HG02943 (cell line): ENCODE data around the gene INSC.
A peak's percentile ranks its signal among the peaks of the same experiment; 100 is the strongest.

Experiments
- ATAC-seq: cut with Tn5 transposase; IDR thresholded peaks from one replicate; pipeline ENCODE4 v1.9.1; 2021; ENCODE audit warnings: mild to moderate bottlenecking, low read depth, moderate library complexity; ENCODE audit not compliant: unreplicated experiment

INSC gene

DNA sequence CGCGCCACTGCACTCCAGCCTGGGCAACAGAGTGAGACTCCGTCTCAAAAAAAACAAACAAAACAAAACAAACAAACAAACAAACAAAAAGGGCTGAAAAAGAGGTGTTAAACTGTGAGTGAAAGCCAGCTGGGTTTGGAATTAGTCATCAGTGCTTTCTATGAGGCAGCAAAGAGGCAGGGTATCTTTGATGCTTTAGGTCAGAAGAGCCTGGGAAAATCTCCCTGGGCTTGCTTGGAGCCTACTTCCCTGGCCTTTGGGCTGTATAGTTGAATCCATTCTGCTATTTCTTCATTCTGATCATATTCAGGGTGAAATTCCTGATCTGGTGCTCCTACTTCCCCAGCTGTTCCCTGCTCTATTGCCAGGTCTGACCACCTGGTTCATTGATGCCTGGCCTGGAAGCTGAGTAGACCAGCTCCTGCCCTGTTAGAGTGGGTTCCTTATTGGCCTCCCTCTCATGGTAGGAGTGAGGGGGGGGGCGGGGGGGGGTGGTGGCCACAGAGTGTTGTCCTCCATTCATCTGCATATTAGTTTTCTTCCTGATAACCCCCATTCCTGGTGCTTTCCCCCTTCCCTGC is 65.6 kb downstream of the INSC start:
- ATAC-seq = no peak

DNA sequence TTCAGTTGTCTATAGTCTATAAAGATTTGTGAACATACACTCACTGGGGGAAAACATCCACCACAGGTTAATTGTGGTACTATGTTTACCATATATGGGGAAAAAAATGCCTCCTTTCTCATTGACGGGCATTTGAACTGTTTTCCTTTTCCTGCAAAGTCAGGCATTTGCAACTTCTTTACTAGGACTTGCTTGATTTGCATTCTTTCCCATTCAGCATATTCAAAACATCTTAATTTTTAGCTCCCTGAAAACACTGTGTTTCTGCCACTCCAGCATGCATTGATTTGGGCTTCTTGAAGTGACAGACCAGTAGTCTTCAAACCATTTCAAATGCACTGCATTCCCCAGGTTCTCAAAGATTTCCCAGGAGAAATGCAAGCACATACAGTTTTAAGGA is 67.6 kb downstream of the INSC start:
- ATAC-seq = no peak

DNA sequence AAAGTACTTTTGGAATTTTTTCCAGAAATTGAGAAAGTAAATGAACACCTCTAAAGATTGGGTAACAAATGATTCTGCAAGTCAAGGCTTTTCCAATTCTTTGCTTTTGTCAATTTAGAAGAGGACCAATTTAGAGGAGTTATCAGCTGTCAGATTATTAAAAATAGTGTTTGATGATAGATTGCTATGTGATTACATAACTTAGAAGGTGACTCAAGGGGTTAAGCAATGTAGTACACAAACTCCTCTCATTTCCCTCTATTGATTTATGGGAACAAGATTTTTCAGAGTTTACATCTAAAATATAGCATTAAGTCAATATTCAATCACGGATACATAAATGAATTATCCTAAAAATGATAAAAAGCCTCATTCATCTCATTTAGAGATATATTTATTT is 70.3 kb downstream of the INSC start:
- no peak for ATAC-seq

DNA sequence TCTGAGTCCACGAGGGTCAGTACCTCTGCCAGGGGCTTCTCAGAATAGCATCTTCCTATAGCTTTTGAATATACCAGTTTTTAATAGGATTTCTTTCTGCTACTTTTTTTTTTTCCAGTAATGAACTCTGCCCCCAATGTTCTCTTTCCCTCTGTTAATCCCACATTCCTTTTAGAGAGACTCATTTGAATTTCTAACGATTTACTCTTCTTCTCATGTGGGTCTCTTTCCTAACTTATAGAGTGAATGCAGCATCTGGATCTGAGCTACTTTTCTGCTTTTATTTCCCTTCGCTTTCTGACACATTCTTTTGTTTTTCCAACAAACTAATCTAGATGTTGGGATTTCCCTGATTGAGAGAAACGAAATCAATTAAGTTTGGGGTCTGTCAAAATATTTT is 71.4 kb downstream of the INSC start:
- ATAC-seq = no peak

DNA sequence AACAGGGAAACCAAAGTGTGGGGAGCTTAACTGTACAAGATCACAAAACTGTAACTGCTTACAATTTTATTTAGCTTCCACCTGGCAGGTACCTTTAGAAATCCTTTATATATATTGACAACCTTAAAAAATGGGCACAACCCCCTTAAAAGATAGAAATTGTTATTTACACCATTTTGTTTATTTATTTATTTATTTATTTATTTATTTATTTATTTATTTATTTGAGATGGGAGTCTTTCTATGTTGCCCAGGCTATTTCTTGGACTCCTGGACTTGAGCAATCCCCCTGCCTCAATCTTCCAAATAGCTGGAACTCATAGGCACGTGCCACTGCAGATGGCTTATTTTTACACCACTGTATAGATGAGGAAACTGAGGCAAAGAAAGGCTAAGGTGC is 74.5 kb downstream of the INSC start:
- no peak for ATAC-seq

DNA sequence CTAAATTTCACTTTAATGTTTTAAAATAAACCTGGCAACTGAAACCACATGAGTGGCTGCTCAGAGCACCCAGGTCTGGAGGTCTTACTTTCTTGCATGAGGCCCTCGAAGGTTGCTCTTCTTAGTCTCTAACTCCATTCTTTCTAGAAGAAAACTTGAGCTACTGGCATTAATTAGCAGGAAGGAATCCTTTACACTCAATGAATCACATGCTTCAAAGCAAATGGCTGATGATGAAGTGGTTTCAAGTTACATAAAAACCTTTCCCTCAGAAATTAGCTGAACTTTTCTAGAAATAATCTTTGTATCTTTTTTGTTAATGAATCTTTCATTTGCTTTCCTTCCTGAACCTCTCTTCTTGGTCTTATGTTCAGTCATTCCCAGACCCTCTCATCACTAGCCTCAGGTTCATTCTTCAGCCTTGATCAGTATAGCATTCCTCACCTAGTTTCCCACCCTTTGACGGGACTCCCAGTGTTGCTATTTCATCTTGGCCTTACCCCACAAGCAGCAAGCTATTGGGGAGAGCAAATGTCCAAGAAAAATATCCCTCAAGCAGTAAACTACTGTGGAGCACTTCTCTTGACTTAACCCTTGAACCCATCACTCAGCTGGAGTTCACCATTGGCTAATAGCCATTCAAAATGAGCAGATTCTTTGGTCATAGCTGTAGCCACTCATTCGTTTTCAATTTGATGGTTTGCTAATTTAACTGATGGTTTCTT is 75.1 kb downstream of the INSC start:
- no peak for ATAC-seq

DNA sequence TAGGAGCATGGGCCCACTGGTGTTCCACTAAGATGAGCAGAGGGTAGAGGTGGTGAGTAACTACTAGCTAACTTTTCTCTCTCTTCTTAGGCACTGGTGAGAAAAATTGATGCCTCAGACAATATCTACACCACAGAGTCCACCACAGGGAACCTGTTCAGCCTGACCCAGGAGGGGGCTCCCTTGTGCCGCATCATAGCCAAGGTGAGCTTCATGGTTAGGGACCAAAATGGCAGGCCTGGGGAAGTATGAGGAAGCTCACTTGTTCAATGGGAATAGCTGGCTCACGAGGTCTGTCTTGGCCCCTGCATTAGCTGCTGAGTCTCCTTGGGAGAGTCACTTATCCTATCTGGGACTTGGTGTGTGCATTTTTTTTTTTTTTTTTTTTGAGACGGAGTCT is 75.9 kb downstream of the INSC start:
- ATAC-seq = no peak

DNA sequence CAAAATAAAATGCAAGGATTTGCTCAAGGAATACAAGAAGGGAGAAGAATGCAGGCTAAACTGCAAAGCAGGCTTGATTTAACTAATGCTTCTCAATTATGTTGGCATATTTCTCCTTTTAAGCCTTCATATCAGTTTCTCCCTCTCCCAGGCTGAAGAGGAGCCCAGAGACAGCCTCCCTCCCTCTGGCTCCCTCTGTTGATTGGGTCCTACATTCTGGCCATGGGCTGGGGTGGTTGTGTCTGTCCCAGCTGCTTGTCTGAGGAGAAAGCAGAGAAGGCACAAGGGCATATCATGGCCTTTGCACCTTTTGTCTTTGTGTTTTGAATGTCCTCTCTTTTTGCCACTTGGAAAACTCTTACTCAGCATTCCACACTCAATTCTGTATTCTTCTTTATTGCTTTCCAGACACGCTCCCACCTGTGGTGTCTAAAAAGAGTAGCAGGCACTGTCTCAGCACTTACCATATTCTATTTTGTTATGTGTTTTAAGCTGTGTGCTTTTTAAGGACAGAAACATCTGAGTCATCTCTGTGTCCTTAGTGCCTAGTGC is 77.4 kb downstream of the INSC start:
- ATAC-seq = no peak

DNA sequence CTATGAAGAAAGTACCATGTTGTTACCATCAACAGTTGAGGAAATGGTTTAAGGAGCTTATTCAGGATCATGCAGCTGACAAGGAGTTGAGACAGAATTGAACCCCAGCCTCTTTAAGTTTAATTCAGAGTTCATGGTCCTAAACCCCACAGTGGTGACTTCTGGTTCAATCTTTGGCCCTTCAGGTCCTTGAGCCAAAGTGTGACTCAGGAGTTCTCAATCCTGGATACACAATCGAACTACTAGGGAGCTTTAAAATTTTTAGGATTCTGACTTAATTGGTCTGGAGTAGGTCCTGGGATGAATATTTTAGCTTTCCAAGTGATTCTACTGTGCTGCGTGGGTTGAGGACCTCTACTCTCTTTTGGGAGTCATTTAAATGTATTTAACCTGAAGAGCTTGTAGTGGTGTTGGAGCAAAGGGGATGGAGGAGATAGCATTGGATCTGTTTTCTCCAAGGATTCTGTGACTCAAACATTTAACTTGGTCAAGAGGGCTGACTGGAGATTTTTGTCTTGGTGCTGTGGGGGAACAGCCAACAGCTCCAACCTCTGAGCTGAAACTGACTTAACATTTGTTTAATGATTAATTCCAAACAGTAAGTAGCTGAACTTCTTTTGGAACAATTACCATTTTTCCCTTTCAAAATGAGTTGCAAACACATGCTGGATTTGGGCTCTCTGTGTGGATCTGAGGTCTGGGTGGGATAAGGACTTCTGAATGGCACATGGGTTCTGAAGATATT is 80.1 kb downstream of the INSC start:
- no peak for ATAC-seq

DNA sequence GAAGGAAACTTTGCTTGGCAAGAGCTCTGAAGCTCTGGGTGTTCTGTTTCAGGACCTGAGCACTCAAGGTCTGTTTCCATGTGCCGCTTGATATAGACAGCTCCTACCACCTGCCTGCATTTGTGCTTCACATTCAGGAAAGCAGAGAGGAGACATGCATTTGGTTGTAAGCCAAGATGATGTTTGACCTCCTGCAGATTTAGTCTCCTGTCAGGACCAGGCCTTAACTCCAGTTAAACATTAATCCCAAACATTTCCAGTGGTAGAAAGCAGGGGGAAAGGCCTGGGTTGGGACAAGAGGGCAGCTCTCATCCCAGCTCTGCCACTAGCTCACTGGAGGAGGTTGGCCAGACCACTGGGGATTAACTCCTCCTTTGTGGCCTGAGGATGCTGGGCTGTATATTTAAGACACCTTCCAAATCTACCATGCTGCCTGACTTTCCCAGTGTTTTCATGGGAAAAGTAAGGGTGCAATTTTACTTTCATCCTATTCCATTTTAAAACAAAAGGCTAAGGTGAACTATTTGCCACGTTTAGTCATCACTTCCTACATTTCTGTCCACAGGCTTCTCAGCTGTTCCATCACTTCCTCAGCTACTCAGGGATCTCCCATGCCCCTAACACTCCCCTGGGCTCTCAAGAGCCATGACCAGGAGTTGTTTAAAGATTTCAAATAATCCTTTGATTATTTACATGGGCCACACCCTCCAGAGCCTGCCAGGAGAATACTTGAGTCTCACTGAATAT is 80.9 kb downstream of the INSC start:
- ATAC-seq = no peak

DNA sequence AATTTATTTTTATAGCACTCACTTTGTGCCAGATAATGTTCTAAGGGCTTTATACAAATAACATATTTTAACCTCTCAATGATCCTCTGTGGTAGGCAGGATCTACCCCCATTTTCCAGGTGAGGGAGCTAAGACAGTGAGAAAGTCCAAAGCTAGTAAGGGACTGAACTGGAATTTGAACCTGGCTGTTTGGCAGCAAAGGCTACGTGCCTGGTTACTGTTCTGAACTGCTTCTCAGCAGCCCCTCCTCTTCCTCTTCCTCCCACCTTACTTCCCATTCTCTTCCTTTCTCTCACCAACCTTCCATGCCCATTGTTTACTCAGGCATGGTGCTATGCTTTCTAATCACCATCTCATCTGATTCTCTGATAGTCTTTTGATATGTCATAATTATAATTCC is 82.0 kb downstream of the INSC start:
- no peak for ATAC-seq

DNA sequence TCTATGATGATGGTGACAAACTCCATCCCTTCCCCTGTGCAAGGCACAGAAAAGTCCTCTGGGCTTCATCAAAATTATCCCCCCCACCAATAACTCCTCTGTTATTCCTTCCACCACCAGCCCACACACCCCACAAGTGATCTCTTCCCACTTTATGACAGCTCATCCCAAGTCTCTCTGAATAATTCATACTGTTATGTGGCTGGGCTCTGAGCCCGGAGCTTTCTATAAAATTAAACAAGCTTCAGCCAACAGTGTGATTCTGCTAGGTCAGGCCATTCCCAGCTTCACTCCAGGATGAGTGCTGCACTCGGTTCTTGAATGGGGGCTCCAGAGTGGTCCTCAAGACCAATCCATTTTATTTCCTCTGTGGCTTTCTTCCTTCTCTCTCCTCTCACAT is 83.0 kb downstream of the INSC start:
- ATAC-seq = no peak

DNA sequence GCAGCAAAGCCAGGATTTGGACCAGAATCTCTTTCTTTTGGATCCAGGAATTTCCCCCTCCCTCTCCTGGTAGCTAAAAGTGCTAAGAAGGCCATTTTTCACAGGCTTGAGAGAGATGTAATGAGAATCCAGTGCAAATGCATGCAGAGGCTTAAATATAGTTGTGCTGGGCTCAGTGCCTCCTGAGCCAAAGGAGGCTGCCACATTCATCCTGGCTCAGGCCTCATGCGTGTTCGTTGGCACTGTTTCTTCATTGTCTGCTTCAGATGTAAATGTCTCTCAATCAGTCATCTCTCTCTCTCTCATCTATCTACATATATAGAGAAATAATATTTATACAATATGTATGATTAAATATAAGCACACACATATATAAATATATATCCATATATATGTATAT is 83.6 kb downstream of the INSC start:
- no peak for ATAC-seq

DNA sequence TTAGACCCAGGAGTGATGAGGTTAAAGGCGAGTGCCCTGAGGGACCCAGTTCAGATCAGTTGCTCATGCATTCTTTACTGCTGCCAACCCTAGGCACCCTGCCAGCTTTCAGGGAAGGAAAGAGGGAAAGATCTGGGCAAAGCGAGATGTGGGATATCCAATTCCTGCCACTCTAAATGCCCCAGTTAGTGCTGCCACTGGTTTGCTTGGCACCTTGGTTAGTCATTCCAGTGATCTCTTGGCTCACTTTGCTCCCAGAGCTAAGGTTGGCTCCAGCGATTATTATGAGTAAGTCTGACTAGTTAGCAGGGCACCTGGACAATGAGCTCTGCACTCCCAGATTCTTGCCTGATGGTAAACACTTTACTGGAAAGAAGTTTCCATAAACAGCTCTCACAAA is 85.0 kb downstream of the INSC start:
- no peak for ATAC-seq

DNA sequence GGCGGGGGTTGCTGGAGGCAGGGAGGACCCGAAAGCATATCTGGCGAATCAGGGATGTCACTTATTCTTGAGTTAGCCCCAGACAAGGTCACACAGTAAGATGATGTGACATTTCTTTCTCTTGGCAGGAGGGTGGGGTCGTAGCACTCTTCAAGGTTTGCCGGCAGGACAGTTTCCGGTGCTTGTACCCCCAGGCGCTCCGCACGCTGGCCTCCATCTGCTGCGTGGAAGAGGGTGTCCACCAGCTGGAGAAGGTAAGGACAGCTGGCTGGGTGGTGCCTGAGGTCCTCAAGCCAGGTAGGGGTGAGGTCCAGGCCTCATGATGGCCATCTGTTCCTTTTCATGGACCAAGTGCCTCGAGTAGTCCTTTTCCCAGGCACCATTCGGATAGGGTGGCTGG is 86.0 kb downstream of the INSC start:
- no peak for ATAC-seq

DNA sequence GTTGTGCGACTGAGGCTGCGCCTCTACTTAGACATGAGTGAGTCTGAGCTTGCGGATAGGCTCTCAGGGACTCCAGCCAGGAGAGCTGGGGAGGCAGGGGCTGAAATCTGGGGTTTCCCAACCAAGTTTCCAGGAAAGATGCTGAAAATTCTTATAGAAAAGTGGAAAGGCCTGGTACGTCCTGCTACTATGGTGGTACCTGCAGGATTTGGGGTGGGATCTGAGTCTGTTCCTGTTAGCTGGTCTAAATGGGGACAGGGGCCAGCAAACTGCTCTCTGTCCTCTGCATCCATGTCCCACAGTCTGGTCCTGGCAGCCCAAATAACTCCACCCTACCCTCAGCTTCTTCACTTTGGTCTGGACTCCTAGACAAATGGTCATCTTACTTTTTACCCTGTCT is 86.9 kb downstream of the INSC start:
- ATAC-seq = no peak

DNA sequence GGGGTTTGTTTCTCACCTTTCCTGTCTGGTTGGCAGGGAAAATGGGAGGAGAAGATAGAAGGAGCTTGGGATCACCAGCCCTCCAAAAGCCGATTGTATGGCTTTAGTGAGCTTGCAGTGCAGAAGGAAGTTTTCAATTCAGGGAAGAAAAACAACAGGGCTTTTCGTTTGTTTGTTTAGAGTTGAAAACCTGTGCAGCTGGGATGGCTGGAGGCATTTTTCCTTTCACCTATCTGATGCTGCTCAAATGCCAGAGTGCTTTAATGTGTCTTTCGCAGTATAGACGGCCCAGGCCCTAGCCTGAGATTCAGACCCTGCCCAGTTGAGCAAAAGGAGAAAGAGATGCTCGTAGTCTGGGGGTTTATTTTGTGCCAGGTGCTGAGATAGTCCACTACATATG is 87.9 kb downstream of the INSC start:
- no peak for ATAC-seq

DNA sequence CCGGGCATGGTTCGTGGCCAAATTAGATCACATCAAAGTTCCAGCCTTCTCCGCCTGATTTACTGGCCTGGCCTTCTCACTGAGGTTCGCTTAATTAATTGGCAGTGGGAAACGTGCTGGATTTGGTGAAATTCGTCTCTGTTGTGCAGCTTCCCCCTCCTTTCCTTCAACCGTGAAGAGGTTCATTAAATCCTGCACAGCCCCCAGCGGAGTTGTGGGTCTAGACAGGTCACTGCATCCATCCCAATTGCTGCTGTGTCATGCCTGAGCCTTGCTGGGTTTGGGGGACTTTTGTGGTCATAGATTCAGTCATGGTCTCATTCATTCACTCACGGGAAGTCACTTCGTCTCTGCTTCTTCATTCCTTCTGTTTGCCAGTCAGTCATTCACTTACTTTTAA is 90.0 kb downstream of the INSC start:
- no peak for ATAC-seq

DNA sequence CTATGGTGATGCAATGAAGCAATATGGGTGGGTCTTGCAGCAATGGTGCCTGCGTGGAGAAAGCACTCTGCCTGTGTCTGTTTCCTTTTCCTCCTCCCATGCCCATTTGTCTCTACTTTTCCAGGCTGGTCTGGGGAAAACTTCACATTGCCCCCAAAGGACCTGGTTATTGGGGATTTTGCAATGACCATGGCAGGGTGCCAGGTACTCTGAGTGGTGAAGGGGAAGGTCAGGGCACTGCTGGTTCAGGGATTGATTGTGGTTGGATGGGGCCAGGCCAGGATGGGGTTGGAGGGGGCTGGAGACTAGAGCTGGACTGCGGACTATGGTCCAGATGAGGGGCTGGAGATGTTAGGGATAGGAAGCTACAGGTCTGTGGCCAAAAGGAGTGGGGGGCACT is 92.1 kb downstream of the INSC start:
- ATAC-seq = no peak

DNA sequence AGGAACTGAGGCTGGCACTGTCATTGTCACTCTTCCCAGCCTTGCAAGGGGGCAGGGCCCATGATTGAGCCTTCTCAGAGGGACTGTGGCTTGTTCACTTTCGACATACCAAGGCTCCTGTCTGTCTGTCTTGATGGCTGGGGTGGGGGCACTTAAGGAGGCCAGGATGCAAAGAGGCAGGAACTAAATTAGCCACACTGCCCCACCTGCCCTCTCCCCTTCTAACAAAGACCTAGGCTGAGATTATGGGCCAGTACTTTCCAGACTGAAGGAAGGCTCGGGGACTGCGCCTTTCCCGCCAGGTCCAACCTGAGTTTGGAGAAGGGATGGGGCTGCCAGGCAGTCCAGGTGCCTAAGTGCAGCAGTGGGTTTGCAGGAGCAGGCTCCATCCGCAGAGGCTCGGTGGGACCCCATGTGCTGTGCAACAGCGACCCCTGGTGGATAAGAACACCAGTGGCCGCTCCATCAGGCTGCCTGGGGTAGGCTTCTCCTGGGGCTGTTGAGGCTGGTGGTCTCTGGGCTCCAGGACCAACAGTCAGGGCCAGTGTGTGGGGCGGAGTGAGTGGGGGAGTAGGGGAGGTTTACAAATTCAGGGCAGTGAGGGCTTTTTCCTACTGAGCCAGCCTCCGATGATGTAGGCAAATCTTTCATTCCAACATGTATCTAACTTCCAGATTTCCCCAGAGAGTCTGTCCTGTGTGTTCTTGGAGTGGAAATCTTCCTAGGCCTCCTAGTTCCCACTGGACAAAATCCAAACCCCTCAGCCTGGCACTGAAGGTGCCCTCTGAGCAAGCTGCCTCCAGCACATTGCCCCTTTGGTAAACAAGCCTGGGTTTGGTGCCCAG is 93.9 kb downstream of the INSC start:
- peak; percentile 85 for ATAC-seq
